Measurements from ENCODE around the gene CTRB2.
"Not testable (repeated sequence)": the region's sequence is repeated elsewhere in the genome, so short reads cannot be mapped to it uniquely, and the experiment has no call there.

CTRB2 gene

DNA sequence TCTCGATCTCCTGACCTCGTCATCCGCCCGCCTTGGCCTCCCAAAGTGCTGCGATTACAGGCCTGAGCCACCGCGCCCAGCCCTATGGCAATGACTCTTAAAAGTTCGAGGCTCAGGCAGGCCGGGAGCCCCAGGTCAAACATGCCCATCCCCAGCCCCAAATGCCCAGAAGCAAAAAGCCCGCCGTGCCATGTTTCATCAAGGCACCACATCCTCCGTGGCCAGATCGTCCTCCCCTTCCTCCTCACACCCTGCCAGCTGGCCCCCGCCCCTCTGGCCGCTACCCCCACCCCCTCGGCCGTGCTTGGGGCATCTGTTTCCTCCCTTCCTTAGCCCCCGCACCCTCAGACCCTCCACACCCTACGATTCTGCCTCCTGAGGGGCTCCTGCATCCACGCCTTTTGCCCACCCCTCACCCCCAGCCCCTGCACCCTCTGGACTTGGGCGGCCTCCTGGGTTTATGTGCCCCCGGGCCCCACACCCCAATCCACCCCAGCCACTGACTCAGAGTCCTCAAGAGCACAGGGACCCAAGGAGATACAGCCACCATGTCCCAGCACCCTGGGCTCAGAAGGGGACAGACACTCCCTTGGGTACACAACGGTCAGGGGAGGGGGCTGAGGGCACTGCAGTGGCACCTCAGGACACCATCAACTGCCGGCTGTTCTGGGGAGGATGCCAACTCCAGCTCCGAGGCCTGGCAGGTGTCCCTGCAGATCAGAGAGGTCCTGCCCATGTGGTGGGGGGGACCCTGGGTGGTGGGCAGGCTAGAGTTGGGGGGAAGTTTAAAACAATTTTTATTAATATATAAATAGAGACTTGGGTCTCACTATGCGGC, 18.9 kb upstream of the CTRB2 start:
- DNase-seq, result no peak

- DNase-seq, result no peak
These were observed 18.1 kb upstream of the CTRB2 start for GRCh38 chr16:75225092-75225491.

DNA sequence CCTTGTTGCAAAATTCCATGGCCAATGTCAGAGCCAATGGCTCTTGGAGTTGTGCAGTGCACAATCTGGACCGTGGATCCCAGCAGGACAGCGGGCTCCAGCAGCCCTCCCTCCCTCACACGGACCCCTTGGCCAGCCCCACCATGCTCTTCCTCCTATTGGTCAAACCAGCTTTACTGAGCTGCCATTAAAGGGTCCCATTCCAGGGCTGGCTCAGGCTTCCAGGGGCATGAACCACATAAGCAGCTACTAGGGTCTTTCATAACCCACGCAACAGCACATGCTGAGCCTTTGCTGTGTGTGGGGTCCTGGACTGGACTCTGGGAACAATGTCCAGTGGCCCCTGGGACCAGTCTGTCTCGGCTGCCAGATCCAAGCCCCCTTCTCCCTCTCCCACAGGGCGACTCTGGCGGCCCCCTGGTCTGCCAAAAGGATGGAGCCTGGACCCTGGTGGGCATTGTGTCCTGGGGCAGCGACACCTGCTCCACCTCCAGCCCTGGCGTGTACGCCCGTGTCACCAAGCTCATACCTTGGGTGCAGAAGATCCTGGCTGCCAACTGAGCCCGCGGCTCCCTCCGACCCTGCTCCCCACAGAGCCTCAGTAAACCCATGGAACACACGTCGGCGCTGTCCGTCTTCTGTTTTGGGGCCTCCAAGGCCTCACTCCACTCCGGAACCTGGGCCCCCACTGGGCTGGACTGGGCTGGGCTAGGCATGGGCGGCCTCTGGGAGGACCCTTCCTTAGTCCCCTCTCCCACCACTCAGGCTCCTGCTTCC, 17.5 kb upstream of the CTRB2 start:
- no peak for DNase-seq

- not testable (repeated sequence) for DNase-seq
These were observed 16.2 kb upstream of the CTRB2 start for GRCh38 chr16:75223129-75223528.

- no peak for DNase-seq
These were observed 15.4 kb upstream of the CTRB2 start for GRCh38 chr16:75222271-75222783.

- no peak for DNase-seq
These were observed 12.9 kb upstream of the CTRB2 start for GRCh38 chr16:75219838-75220237.

DNA sequence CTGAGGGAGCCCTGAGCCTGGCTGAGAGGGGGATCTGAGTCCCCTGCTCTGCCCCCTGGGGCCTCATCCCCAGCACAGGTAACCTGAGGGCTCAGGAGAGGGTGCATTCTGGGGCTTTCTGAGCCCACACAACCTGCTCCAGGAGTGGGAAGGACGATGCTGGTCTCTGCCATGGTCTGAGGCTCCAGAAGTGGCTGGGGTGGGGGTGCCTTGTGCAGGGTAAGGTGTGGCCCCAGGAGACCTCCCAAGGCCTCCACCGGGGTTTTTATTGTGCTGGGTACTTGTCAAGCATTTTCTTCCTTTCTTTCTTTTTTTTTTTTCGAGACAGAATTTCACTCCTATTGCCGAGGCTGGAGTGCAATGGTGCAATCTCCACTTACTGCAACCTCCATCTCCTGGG, 12.1 kb upstream of the CTRB2 start:
- no peak for DNase-seq

- DNase-seq, result no peak
These were observed 11.5 kb upstream of the CTRB2 start, which contains the start of gene CTRB1 for GRCh38 chr16:75218256-75219076. CTRB1 (plus strand) TSS chr16:75218988; CDS start chr16:75219008, 20 bp downstream.

DNA sequence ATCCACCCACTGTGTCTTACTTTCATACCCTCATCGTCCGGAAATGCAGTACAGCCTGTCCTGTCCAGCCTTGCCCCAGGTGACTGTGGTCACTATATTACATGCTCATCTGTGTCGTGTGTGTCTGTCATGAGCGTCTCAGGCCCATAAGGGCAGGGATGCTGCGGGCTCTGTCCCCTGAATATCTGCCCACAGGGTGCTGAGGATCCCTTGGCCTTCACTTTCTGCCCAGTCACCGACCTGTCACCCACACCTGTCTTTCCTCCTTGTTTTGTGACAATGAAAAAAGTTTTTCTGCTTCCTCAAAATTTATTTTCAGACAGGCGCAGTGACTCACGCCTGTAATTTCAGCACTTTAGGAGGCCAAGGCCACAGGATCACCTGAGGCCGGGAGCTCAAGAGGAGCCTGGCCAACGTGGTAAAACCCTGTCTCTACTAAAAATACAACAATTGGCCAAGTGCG, 10.5 kb upstream of the CTRB2 start:
- DNase-seq, result no peak

- no peak for DNase-seq
These were observed 9.6 kb upstream of the CTRB2 start for GRCh38 chr16:75216576-75216975.

- no peak for DNase-seq
These were observed 9.2 kb upstream of the CTRB2 start for GRCh38 chr16:75216127-75216526.

DNA sequence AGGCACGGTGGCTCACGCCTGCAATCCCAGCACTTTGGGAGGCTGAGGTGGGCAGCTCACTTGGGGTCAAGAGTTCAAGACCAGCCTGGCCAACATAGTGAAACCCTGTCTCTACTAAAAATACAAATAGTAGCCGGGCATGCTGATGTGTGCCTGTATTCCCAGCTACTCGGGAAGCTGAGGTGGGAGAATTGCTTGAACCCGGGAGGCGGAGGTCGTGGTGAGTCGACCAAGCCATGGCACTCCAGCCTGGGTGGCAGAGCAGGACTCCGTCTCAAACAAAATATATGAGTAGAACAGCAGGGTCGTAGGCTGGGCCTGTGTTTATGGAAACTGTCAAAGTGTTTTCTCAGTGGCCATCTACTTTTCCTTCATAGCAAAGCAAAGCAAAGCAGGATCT, 4.3 kb upstream of the CTRB2 start:
- not testable (repeated sequence) for DNase-seq

GRCh38 chr16:75209944-75210343, 3.0 kb upstream of the CTRB2 start:
- no peak for DNase-seq

DNA sequence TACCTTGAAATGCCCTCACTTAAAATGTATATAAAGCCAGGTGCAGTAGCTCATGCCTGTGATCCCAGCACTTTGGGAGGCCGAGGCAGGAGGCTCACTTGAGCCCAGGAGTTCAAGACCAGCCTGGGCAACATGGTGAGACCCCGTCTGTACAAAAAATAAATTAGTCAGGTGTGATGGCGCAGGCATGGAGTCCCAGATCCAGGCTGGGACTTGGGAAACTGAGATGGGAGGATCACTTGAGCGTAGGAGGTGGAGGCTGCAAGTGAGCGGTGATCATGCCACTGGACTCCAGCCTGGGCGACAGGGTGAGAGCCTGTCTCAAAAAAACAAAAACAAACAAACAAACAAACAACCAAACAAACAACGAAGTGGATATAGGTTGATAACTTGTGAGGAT, 2.6 kb upstream of the CTRB2 start:
- DNase-seq, result not testable (repeated sequence)

GRCh38 chr16:75208861-75209505, 2.0 kb upstream of the CTRB2 start:
- DNase-seq, result no peak

DNA sequence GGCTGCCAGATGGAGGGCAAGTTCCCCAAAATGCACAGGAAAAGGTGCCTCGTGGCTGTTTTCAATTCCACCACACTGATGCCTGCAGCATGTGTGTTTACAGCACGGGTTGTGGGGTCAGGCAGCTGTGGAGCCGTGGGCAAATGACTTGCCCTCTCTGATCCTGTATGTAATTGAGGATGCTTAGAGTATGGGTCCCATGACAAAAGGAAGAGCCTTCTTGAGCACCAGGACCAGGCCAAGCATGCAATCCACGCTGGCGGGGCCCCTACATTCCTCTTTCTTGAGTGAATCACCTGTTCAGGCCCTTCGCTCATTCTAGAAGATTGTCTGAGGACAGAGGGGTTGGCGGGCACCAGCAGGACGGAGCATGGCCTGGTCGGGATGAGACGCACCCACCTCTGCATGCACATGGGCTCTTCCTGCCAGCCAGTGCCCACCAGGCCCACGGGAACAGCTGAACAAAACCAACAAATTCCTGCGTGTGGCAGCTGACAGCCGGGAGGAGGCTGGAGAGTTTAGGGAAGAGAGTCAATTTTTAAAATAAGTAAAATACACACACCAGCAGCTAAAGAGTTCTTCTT, 1.4 kb upstream of the CTRB2 start:
- DNase-seq, result no peak

DNA sequence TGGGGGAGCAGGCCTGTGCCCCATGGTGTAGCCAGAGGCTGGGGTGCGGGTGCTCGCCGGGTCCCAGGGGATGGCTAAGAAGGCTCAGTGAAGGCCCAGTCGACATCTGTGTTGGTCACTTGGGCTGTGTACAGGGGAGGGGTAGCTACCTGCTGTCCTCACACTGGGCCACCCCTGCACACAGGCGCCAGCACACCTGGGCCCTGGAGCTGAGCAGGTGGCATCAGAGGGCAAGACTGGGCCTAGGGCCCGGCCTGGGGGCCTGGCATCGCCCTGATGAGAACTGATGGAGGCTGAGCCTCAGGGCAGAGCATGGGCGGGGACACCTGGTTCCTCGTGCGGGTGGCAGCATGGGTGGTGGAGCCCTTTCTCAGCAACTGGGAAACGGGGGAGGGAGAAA, 870 bp upstream of the CTRB2 start:
- no peak for DNase-seq

DNA sequence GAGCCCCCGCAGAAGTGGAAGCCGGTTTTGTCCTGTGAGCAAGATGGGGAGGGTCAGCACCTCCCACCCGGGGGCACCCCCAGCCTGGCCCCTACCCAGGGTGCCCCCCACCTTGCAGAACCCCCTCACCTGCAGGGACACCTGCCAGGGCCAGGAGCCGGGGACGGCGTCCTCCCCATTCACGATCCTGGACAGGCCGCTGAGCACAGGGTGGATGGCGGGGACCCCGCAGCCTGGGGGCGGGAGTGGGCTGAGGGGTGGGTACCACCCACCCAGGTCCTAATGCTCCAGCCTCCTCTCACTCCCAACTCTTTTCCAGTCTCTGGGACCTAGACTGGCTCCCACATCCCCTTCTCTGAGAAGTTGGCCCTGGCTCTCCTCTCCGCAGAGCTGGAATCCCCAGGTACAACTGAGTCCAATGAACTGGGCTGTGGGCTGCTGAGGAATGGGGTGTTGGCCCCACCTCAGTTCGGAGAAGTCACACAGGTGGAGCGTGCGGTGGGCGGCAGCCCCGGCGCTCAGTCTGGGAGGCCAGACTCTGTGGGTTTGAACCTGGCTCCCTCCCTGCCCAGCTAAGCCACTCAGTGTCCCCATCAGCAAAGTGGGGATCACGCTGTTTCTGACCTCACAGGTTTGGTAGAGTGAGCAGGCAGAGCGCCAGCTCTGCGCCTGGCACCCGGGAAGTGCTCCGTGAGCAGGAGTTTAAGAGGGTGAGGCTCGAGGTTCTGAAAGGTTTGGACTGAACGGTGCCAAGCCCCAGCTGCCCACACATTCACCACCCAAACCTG, 806 bp downstream of the CTRB2 start:
- not testable (repeated sequence) for DNase-seq

- DNase-seq, result not testable (repeated sequence)
These were observed 1.5 kb downstream of the CTRB2 start for GRCh38 chr16:75205438-75205837.

DNA sequence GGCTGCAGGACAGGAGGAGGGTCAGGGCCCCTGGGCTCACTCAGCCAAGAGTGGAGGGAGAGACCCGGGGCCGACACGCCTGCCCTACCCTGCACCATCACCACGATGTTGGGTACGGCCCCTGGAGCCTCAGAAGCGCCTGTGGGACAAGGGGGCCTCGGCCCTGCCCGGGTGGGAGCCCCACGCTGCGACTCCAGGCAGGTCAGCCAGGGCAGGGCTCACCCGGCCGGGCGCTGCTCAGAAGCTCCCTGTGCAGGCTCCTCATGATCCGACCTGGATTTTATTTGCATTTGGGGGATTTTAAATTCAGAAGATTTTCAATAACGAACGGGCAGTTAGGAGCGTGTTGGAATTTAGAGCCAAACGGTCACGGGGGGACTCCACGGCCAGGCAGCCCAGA, 2.1 kb downstream of the CTRB2 start:
- not testable (repeated sequence) for DNase-seq

DNA sequence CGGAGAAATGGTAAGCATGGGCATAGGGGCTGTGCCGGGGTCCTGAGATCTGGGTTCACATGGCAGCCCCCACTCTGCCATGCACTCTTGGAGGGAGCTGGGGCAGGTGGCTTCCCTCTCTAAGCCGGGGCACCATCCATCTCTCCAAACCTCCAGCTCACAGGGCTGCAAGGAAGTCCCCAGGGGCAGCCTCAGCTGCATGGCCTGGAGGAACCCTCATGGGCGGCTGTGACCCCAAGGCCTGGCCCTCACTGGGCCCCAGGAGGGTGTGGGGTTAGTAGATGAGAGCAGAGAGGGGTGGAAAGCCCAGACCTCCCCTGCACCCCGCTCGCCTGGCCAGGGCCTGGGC, 2.6 kb downstream of the CTRB2 start:
- no peak for DNase-seq
